H1 (cell line): ENCODE results near the gene NEGR1. TPM values are rescaled to one million over a fixed set of nuclear protein-coding genes. Genes with fewer than 3 reads are reported as not detected.

ENCODE experiments used
- CTCF ChIA-PET: fragments of 300-600 bp; sonication (Branson Sonifier 250); formaldehyde crosslinking; loops from one replicate; lab custom pipeline; 2021; ENCODE audit not compliant: partially characterized antibody; lab: Charles Lee
- POLR2A ChIA-PET: fragments of 300-600 bp; sonication (Branson Sonifier 250); formaldehyde crosslinking; loops from one replicate; lab custom pipeline; 2021; ENCODE audit warnings: inconsistent platforms; ENCODE audit not compliant: partially characterized antibody; lab: Charles Lee
- DNase-seq, 2 experiments: peaks; one replicate each; pipeline versions ENCODE4 v3.0.0 to v3.0.0-alpha.2; 2010 to 2022; ENCODE audit warnings: low spot score in 2 of 2, low read depth in 1 of 2, mixed read lengths in 1 of 2
- FAIRE-seq: peaks from 2 replicates; lab custom pipeline; 2011; peaks lifted over from hg19 to GRCh38; lab: Jason Lieb, UNC
- H2AFZ ChIP-seq: 2 replicates; pipeline ENCODE4 v1.8.1; 2012; ENCODE audit warnings: low read length, inconsistent platforms
- H2AK5ac ChIP-seq: 2 replicates; pipeline ENCODE4 v1.6.1; 2013; ENCODE audit warnings: low read depth, low read length
- H2BK120ac ChIP-seq: replicated peaks from 2 replicates; pipeline ENCODE3; 2013; ENCODE audit warnings: low read depth, low read length, inconsistent platforms
- H2BK12ac ChIP-seq: 2 replicates; pipeline ENCODE4 v1.6.1; 2013; ENCODE audit warnings: low read depth, low read length
- H2BK15ac ChIP-seq: 2 replicates; pipeline ENCODE4 v1.6.1; 2013; ENCODE audit warnings: low read length
- H2BK20ac ChIP-seq: 2 replicates; pipeline ENCODE4 v1.6.1; 2013; ENCODE audit warnings: low read length
- H2BK5ac ChIP-seq: 2 replicates; pipeline ENCODE4 v1.6.1; 2013; ENCODE audit warnings: low read depth, low read length
- H3K14ac ChIP-seq: 2 replicates; pipeline ENCODE4 v1.6.1; 2013; ENCODE audit warnings: inconsistent platforms; ENCODE audit not compliant: insufficient read length
- H3K18ac ChIP-seq: 2 replicates; pipeline ENCODE4 v1.6.1; 2013; ENCODE audit warnings: low read length; ENCODE audit errors: extremely low read depth
- H3K23ac ChIP-seq: 2 replicates; pipeline ENCODE4 v1.6.1; 2013; ENCODE audit warnings: inconsistent platforms; ENCODE audit not compliant: insufficient read length
- H3K23me2 ChIP-seq: 2 replicates; pipeline ENCODE4 v1.6.1; 2013; ENCODE audit warnings: low read depth, low read length
- H3K27ac ChIP-seq: 2 replicates; pipeline ENCODE4 v1.6.1; 2011; ENCODE audit warnings: low read depth, low read length, inconsistent platforms
- H3K27me3 ChIP-seq, 4 experiments: replicated peaks in 1 of 4; 1 replicate in 1 of 4; 2 replicates in 3 of 4; pipeline versions ENCODE4 v1.6.1 to v1.8.1; 2011 to 2013; ENCODE audit warnings: low read length in 3 of 4, mild to moderate bottlenecking in 3 of 4, inconsistent platforms in 2 of 4, mixed read lengths in 2 of 4, moderate library complexity in 1 of 4; ENCODE audit not compliant: control insufficient read depth in 3 of 4, insufficient read depth in 3 of 4; ENCODE audit errors: extremely low read depth in 1 of 4
- H3K36me3 ChIP-seq, 4 experiments: 2 replicates each; pipeline versions ENCODE4 v1.6.1 to v1.8.1; 2011 to 2013; ENCODE audit warnings: mild to moderate bottlenecking in 4 of 4, low read length in 3 of 4, moderate library complexity in 2 of 4, control low read depth in 1 of 4, inconsistent platforms in 1 of 4; ENCODE audit not compliant: insufficient read depth in 4 of 4, control insufficient read depth in 2 of 4
- H3K4ac ChIP-seq: replicated peaks from 2 replicates; pipeline ENCODE3; 2013; ENCODE audit warnings: low read length, low read depth, mixed read lengths, inconsistent platforms; ENCODE audit not compliant: insufficient read length
- H3K4me1 ChIP-seq, 4 experiments: replicated peaks in 1 of 4; 1 replicate in 1 of 4; 2 replicates in 3 of 4; pipeline versions ENCODE4 v1.6.1 to v1.8.1; 2011 to 2013; ENCODE audit warnings: low read length in 3 of 4, inconsistent platforms in 2 of 4, mixed read lengths in 1 of 4; ENCODE audit not compliant: insufficient read depth in 4 of 4, control insufficient read depth in 3 of 4
- H3K4me2 ChIP-seq, 2 experiments: 2 replicates each; pipeline versions ENCODE4 v1.6.1 to v1.8.1; 2011 to 2013; ENCODE audit warnings: low read depth in 2 of 2, low read length in 2 of 2, control low read depth in 1 of 2, inconsistent platforms in 1 of 2, mild to moderate bottlenecking in 1 of 2; ENCODE audit not compliant: insufficient read depth in 1 of 2
- H3K4me3 ChIP-seq, 4 experiments: fragments of 200-600, 300-600 bp in 1 of 4; sonication (generic), shearing (Covaris generic), sonication (Bioruptor Twin) in 1 of 4; 2 replicates each; pipeline versions ENCODE4 v1.5.1 to v1.8.1; 2011 to 2016; ENCODE audit warnings: low read length in 4 of 4, low read depth in 3 of 4, control low read depth in 2 of 4, inconsistent platforms in 2 of 4, mild to moderate bottlenecking in 2 of 4, mixed read lengths in 1 of 4, moderate library complexity in 1 of 4; ENCODE audit not compliant: insufficient read depth in 2 of 4; ENCODE audit errors: extremely low read depth in 1 of 4
- H3K56ac ChIP-seq: replicated peaks from 2 replicates; pipeline ENCODE3; 2013; ENCODE audit warnings: low read depth, mild to moderate bottlenecking, mixed read lengths, low read length, inconsistent platforms; ENCODE audit not compliant: insufficient read length
- H3K79me1 ChIP-seq: 2 replicates; pipeline ENCODE4 v1.6.1; 2013; ENCODE audit warnings: low read depth, low read length, control low read depth
- H3K79me2 ChIP-seq, 2 experiments: 2 replicates each; pipeline versions ENCODE4 v1.6.1 to v1.8.1; 2012 to 2013; ENCODE audit warnings: low read length in 2 of 2, mild to moderate bottlenecking in 2 of 2, inconsistent platforms in 1 of 2; ENCODE audit not compliant: insufficient read depth in 2 of 2, control insufficient read depth in 1 of 2
- H3K9ac ChIP-seq, 4 experiments: replicated peaks in 1 of 4; 1 replicate in 1 of 4; 2 replicates in 3 of 4; pipeline versions ENCODE4 v1.6.1 to v1.8.1; 2011 to 2013; ENCODE audit warnings: low read depth in 3 of 4, low read length in 3 of 4, control low read depth in 2 of 4, mild to moderate bottlenecking in 2 of 4, moderate library complexity in 2 of 4, inconsistent platforms in 1 of 4; ENCODE audit errors: extremely low read depth in 1 of 4
- H3K9me3 ChIP-seq, 2 experiments: 2 replicates each; pipeline versions ENCODE4 v1.6.1 to v1.8.1; 2012 to 2013; ENCODE audit warnings: mild to moderate bottlenecking in 2 of 2, moderate library complexity in 2 of 2, control low read depth in 1 of 2, inconsistent platforms in 1 of 2, low read depth in 1 of 2, low read length in 1 of 2, mixed read lengths in 1 of 2; ENCODE audit not compliant: insufficient read depth in 2 of 2
- H4K20me1 ChIP-seq, 2 experiments: replicated peaks in 1 of 2; 2 replicates each; pipeline versions ENCODE3 to v1.8.1; 2011 to 2013; ENCODE audit warnings: inconsistent platforms in 2 of 2, low read length in 2 of 2, mild to moderate bottlenecking in 1 of 2; ENCODE audit not compliant: insufficient read depth in 2 of 2, control insufficient read depth in 1 of 2
- H4K5ac ChIP-seq: 2 replicates; pipeline ENCODE4 v1.6.1; 2013; ENCODE audit warnings: low read length, low read depth, mixed read lengths, inconsistent platforms; ENCODE audit not compliant: insufficient read length
- H4K8ac ChIP-seq: 2 replicates; pipeline ENCODE4 v1.8.0; 2013; ENCODE audit warnings: mild to moderate bottlenecking, moderate library complexity, low read length, inconsistent platforms; ENCODE audit not compliant: insufficient read depth; ENCODE audit errors: extremely low read depth
- H4K91ac ChIP-seq: replicated peaks from 2 replicates; pipeline ENCODE3; 2013; ENCODE audit warnings: low read length, mixed read lengths, inconsistent platforms; ENCODE audit not compliant: insufficient read length
- BRCA1 ChIP-seq: IDR thresholded peaks from 2 replicates; pipeline ENCODE4 v1.6.1; 2012; ENCODE audit warnings: low read depth, low read length, improper control_type of control experiment
- CBX5 ChIP-seq: fragments of 300-800, 300-1000 bp; sonication (generic); IDR thresholded peaks from 2 replicates; pipeline ENCODE4 v1.7.1; 2016; ENCODE audit warnings: antibody characterized with exemption, low read length, low read depth
- CREB1 ChIP-seq: IDR thresholded peaks from 2 replicates; pipeline ENCODE4 v1.6.1; 2012; ENCODE audit warnings: inconsistent platforms
- JUN ChIP-seq: IDR thresholded peaks from 2 replicates; pipeline ENCODE4 v1.6.1; 2011; ENCODE audit warnings: low read depth, mild to moderate bottlenecking, improper control_type of control experiment, low read length
- RBBP5 ChIP-seq: IDR thresholded peaks from 2 replicates; pipeline ENCODE4 v1.7.1; 2012; ENCODE audit warnings: low read depth, mild to moderate bottlenecking, inconsistent platforms, low read length, moderate library complexity, borderline replicate concordance
- RXRA ChIP-seq: IDR thresholded peaks from 2 replicates; pipeline ENCODE4 v1.6.1; 2011; ENCODE audit warnings: low read depth, mild to moderate bottlenecking, low read length, moderate library complexity; ENCODE audit not compliant: insufficient read depth
- SIRT6 ChIP-seq: IDR thresholded peaks from one replicate; pipeline ENCODE4 v1.7.1; 2012; ENCODE audit warnings: low read length, inconsistent platforms
- SUZ12 ChIP-seq: fragments of 200-600 bp; sonication (generic); IDR thresholded peaks from 2 replicates; pipeline ENCODE4 v1.6.1; 2012; ENCODE audit warnings: mild to moderate bottlenecking, inconsistent platforms, low read length, moderate library complexity, mixed read lengths
- WGBS, 2 experiments: shearing (Covaris generic) in 1 of 2; methylation state at CpG; one replicate each; pipeline versions ENCODE4 v1.1.6 to v1.1.7; 2013 to 2015; ENCODE audit warnings: low lambda C conversion rate in 2 of 2, mixed read lengths in 2 of 2, inconsistent platforms in 1 of 2, low coverage in 1 of 2, missing lambda C conversion rate in 1 of 2; ENCODE audit not compliant: insufficient replicate concordance in 2 of 2, insufficient coverage in 1 of 2, insufficient read length in 1 of 2; ENCODE audit errors: extremely low coverage in 1 of 2, missing lambda C conversion rate in 1 of 2; 5-methylcytosine and 5-hydroxymethylcytosine counted together
- polyA plus RNA-seq, 7 experiments: library from polyadenylated mRNA; depleted of rRNA in 3 of 7; stranded (reverse) in 5 of 7; unstranded in 2 of 7; fragments of >200 nt in 5 of 7; fragments of 200-250 nt in 2 of 7; gene quantifications; 1 replicate in 5 of 7; 2 replicates in 1 of 7; 4 replicates in 1 of 7; pipeline versions ENCODE4 v1.2.1 to v1.2.3, GENCODE V29; 2011 to 2013; ENCODE audit warnings: missing spikeins in 2 of 7, mixed read lengths in 2 of 7
- total RNA-seq: library from RNA; stranded (reverse); fragmentation: NEBNext Ultra II Directional; extraction: Animal tissue kit (Norgen Biotek cat#: 25700); gene quantifications from 2 replicates; pipeline ENCODE4 v1.2.1, GENCODE V29; 2021

Gene NEGR1
- total and polyA plus RNA-seq, 2 of the 8 experiments (the other 6 are each of a cell fraction or from before 2014, with no cell fraction given) = 0.71 to 1.3 TPM

- FAIRE-seq = no peak
- DNase-seq = no peak
- CTCF ChIA-PET = interaction anchor here (3.0 to 4.1 kb wide), 2 partner anchors 10 to 51 kb away, joined by 8 to 22 read pairs; no protein-coding TSS in a partner anchor
- Histone ChIP-seq H4K20me1 (no peaks in the 10 kb centered on the region), H3K23ac (no peak overlapping the region), H2BK12ac (no peak overlapping the region), H3K23me2 (no peaks in the 10 kb centered on the region), H3K4ac (no peak overlapping the region), H4K8ac (no peak overlapping the region), H3K9ac (no peak overlapping the region), H3K4me2 (no peak overlapping the region), H3K27ac (no peak overlapping the region), H2AFZ (no peak overlapping the region), H3K56ac (no peak overlapping the region), H3K14ac (no peak overlapping the region), H3K79me1 (no peaks in the 10 kb centered on the region), H3K79me2 (no peaks in the 10 kb centered on the region), H3K18ac (no peak overlapping the region), H3K36me3 (no peaks in the 10 kb centered on the region), H2BK20ac (no peak overlapping the region), H3K9me3 (no peaks in the 10 kb centered on the region), H2BK120ac (no peak overlapping the region), H4K91ac (no peak overlapping the region), H4K5ac (no peak overlapping the region), H2BK5ac (no peak overlapping the region), H2BK15ac (no peak overlapping the region), H3K4me3 (no peak overlapping the region), H3K27me3 (no peaks in the 10 kb centered on the region), H2AK5ac (no peak overlapping the region), H3K4me1 (peaks cover 0 to 3% (median 0%) of the 10 kb centered on the region in 4 experiments; a peak in 3 of 7 replicates)
- 90% methylated on average over 2 of the region's 2 CpGs; no CpG with 5 or more reads in 1 of the 2 experiments for WGBS, 2 experiments
- TF ChIP-seq SIRT6 = no peak
- no peak for TF ChIP-seq JUN
- no peak for TF ChIP-seq CREB1
- no peak for TF ChIP-seq SUZ12
- no peak for TF ChIP-seq RXRA
- no peak for TF ChIP-seq RBBP5
- no peak for TF ChIP-seq CBX5
- no peak for TF ChIP-seq BRCA1
- POLR2A ChIA-PET = interaction anchor here (0.6 kb wide), 1 partner anchor 12 kb away, joined by 3 read pairs; no protein-coding TSS in a partner anchor
Observed at GRCh38 chr1:72296501-72296900, 14.2 kb upstream of the NEGR1 start.
